HG02571 (cell line): ENCODE results near the gene ALMS1.
"Not testable (repeated sequence)": the region's sequence is repeated elsewhere in the genome, so short reads cannot be mapped to it uniquely, and the experiment has no call there.

Experiments used
- ATAC-seq: cut with Tn5 transposase; IDR thresholded peaks from one replicate; pipeline ENCODE4 v1.9.1; 2021; ENCODE audit warnings: mild to moderate bottlenecking, moderate library complexity; ENCODE audit not compliant: unreplicated experiment

Gene ALMS1

GRCh38 chr2:73385504-73386341 is at the start of gene ALMS1:
TSS of gene ALMS1 (plus strand) at chr2:73385836. CDS start at chr2:73385869, 33 bp downstream.
- ATAC-seq, result peak; percentile 90

- no peak for ATAC-seq
These were observed 47.8 kb upstream of the ALMS1 start for GRCh38 chr2:73337828-73338227.

- ATAC-seq, result no peak
These were observed 46.4 kb upstream of the ALMS1 start for GRCh38 chr2:73339201-73339600.

GRCh38 chr2:73341039-73341438 is 44.6 kb upstream of the ALMS1 start:
- ATAC-seq, result no peak

- ATAC-seq, result no peak
These were observed 41.6 kb upstream of the ALMS1 start for GRCh38 chr2:73343992-73344391.

GRCh38 chr2:73344747-73345146 is 40.9 kb upstream of the ALMS1 start:
- ATAC-seq, result not testable (repeated sequence)

GRCh38 chr2:73350035-73350691 is 35.5 kb upstream of the ALMS1 start:
- ATAC-seq, result no peak

GRCh38 chr2:73356097-73356496 is 29.5 kb upstream of the ALMS1 start:
- no peak for ATAC-seq

- no peak for ATAC-seq
These were observed 25.5 kb upstream of the ALMS1 start for GRCh38 chr2:73359915-73360697.

- ATAC-seq, result no peak
These were observed 19.6 kb upstream of the ALMS1 start for GRCh38 chr2:73366060-73366459.

GRCh38 chr2:73368781-73369180 is 16.9 kb upstream of the ALMS1 start:
- no peak for ATAC-seq

GRCh38 chr2:73370348-73370747 is 15.3 kb upstream of the ALMS1 start:
- no peak for ATAC-seq

GRCh38 chr2:73373344-73373743 is 12.3 kb upstream of the ALMS1 start:
- ATAC-seq, result no peak

- no peak for ATAC-seq
These were observed 11.4 kb upstream of the ALMS1 start for GRCh38 chr2:73374269-73374668.

- no peak for ATAC-seq
These were observed 9.0 kb upstream of the ALMS1 start for GRCh38 chr2:73376681-73377080.

- no peak for ATAC-seq
These were observed 2.6 kb upstream of the ALMS1 start for GRCh38 chr2:73383036-73383435.

- ATAC-seq, result no peak
These were observed 523 bp upstream of the ALMS1 start for GRCh38 chr2:73385123-73385503.

GRCh38 chr2:73386342-73386868 is 769 bp downstream of the ALMS1 start:
- peak; percentile 9 for ATAC-seq

- no peak for ATAC-seq
These were observed 1.4 kb downstream of the ALMS1 start for GRCh38 chr2:73386894-73387636.

GRCh38 chr2:73402386-73403103 is 16.9 kb downstream of the ALMS1 start:
- no peak for ATAC-seq
